Endodermal cell (in vitro differentiated cells): ENCODE data around the gene MIDN. TPM values are rescaled to one million over a fixed set of nuclear protein-coding genes. Genes with fewer than 3 reads are reported as not detected.

ENCODE experiments used
- DNase-seq: peaks from one replicate; pipeline ENCODE4 v3.0.0-alpha.2; 2017
- H3K27ac ChIP-seq: 2 replicates; pipeline ENCODE4 v1.5.1; 2013; ENCODE audit warnings: mild to moderate bottlenecking, low read depth, low read length, moderate library complexity
- H3K27me3 ChIP-seq: 2 replicates; pipeline ENCODE4 v1.6.1; 2013; ENCODE audit warnings: mild to moderate bottlenecking, low read length, moderate library complexity; ENCODE audit not compliant: insufficient read depth, control insufficient read depth, poor library complexity, severe bottlenecking
- H3K36me3 ChIP-seq: 2 replicates; pipeline ENCODE4 v1.7.0; 2013; ENCODE audit warnings: mild to moderate bottlenecking, low read length, moderate library complexity; ENCODE audit not compliant: control insufficient read depth, insufficient read depth
- H3K4me1 ChIP-seq: one replicate; pipeline ENCODE4 v1.7.0; 2013; ENCODE audit warnings: low read length; ENCODE audit not compliant: control insufficient read depth, insufficient read depth
- H3K4me3 ChIP-seq: 2 replicates; pipeline ENCODE4 v1.5.1; 2013; ENCODE audit warnings: mild to moderate bottlenecking, low read length, moderate library complexity
- H3K9ac ChIP-seq: 2 replicates; pipeline ENCODE4 v1.6.1; 2013; ENCODE audit warnings: mild to moderate bottlenecking, low read length, moderate library complexity; ENCODE audit not compliant: poor library complexity, severe bottlenecking; ENCODE audit errors: extremely low read depth
- H3K9me3 ChIP-seq: 2 replicates; pipeline ENCODE4 v1.6.1; 2013; ENCODE audit warnings: mild to moderate bottlenecking, low read length, moderate library complexity; ENCODE audit not compliant: control insufficient read depth
- H3K27ac Mint-ChIP-seq: 2 replicates; pipeline ENCODE4 v1.8.0; 2020; ENCODE audit warnings: mixed read lengths
- H3K27me3 Mint-ChIP-seq: 2 replicates; pipeline ENCODE4 v1.8.0; 2021; ENCODE audit warnings: mild to moderate bottlenecking, mixed read lengths; ENCODE audit not compliant: insufficient read depth
- H3K36me3 Mint-ChIP-seq: 2 replicates; pipeline ENCODE4 v1.8.0; 2020; ENCODE audit warnings: low read depth, mixed read lengths
- H3K4me1 Mint-ChIP-seq: 2 replicates; pipeline ENCODE4 v1.8.0; 2020; ENCODE audit warnings: mixed read lengths
- H3K4me3 Mint-ChIP-seq: 2 replicates; pipeline ENCODE4 v1.8.0; 2020; ENCODE audit warnings: mild to moderate bottlenecking, moderate library complexity, mixed read lengths
- H3K9me3 Mint-ChIP-seq: 2 replicates; pipeline ENCODE4 v1.8.0; 2020; ENCODE audit warnings: mild to moderate bottlenecking, mixed read lengths
- WGBS, 2 experiments: methylation state at CpG; one replicate each; pipeline versions ENCODE4 v1.1.5 to v1.1.7; 2013; ENCODE audit warnings: missing lambda C conversion rate in 2 of 2, mixed read lengths in 1 of 2; ENCODE audit not compliant: insufficient coverage in 1 of 2, insufficient read length in 1 of 2; 5-methylcytosine and 5-hydroxymethylcytosine counted together
- total RNA-seq, 2 donors: library from RNA; stranded (reverse); fragmentation: NEBNext Ultra II Directional in 1 of 2; extraction: Animal tissue kit (Norgen Biotek cat#: 25700) in 1 of 2; gene quantifications; 2 replicates in 1 of 2; 3 replicates in 1 of 2; pipeline ENCODE4 v1.2.1, GENCODE V29; 2021
- TF ChIP-seq, protein P1 (sequence below): fragments of 200-600 bp; sonication (generic); conservative IDR thresholded peaks from 2 replicates; pipeline ENCODE4 v1.5.0; 2021; ENCODE audit warnings: antibody characterized with exemption, mild to moderate bottlenecking

Gene MIDN
- total RNA-seq, 2 donors from 2014 or later: 183 to 185 TPM

DNA sequence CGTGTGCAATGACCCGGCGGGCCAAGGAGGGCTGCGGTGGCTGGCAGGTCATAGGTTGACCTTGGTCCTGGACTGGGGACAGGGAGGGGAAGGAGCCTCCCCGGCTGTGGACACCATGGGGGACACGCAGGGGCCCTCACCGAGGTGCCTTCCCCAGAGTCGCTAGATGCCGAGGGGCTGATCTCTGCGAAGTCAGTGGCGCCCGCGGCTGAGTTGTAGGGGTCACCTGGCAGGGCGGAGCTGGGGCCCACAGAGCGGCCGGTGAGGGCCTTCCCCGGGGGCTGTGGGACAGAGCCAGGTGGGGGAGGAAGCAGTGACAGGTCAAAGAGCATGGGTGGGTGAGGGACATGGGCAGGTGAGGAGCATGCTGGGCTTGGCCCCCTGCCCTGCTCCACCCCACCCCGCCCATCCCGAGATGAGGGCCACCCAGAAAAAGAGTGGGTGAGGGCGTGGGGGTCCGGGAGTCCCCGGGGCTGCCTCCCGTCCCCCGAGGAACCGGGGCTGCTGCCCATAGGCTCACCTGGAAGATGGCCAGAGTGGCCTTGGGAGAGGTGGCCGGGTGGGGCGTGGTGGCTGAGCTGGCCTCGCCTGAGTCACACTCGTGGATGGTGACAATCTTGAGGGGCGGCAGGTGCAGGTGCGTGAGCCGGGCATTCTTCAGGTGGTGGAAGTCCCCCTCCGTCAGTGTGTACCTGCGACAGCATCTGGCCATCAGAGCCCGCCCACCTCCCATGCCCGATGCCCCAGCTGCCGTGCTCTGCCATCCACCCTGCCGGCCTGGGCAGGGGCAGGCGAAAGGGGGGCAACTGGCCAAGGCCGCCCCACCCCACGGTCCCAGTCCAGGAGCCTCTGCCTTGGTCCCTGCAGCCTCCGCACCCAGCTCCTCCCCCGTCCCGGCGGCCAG lies 14.1 kb upstream of the MIDN start:
- H3K27ac Mint-ChIP-seq: no peak overlapping the region
- Histone ChIP-seq H3K9ac (no peak overlapping the region), H3K4me3 (no peak overlapping the region), H3K27ac (no peak overlapping the region), H3K9me3 (no peaks in the 10 kb centered on the region), H3K27me3 (no peaks in the 10 kb centered on the region), H3K4me1 (no peaks in the 10 kb centered on the region), H3K36me3 (peaks cover 10% of the 10 kb centered on the region)
- DNase-seq: no peak
- no peak overlapping the region for H3K4me3 Mint-ChIP-seq
- peaks cover 4% of the 10 kb centered on the region for H3K4me1 Mint-ChIP-seq
- H3K36me3 Mint-ChIP-seq: peaks cover 14% of the 10 kb centered on the region
- WGBS, 2 experiments: 94 to 96% methylated on average over 21 to 45 of the region's 45 CpGs
- TF ChIP-seq, protein P1, sequence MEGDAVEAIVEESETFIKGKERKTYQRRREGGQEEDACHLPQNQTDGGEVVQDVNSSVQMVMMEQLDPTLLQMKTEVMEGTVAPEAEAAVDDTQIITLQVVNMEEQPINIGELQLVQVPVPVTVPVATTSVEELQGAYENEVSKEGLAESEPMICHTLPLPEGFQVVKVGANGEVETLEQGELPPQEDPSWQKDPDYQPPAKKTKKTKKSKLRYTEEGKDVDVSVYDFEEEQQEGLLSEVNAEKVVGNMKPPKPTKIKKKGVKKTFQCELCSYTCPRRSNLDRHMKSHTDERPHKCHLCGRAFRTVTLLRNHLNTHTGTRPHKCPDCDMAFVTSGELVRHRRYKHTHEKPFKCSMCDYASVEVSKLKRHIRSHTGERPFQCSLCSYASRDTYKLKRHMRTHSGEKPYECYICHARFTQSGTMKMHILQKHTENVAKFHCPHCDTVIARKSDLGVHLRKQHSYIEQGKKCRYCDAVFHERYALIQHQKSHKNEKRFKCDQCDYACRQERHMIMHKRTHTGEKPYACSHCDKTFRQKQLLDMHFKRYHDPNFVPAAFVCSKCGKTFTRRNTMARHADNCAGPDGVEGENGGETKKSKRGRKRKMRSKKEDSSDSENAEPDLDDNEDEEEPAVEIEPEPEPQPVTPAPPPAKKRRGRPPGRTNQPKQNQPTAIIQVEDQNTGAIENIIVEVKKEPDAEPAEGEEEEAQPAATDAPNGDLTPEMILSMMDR: no peak
- no peaks in the 10 kb centered on the region for H3K9me3 Mint-ChIP-seq
- H3K27me3 Mint-ChIP-seq: no peaks in the 10 kb centered on the region

DNA sequence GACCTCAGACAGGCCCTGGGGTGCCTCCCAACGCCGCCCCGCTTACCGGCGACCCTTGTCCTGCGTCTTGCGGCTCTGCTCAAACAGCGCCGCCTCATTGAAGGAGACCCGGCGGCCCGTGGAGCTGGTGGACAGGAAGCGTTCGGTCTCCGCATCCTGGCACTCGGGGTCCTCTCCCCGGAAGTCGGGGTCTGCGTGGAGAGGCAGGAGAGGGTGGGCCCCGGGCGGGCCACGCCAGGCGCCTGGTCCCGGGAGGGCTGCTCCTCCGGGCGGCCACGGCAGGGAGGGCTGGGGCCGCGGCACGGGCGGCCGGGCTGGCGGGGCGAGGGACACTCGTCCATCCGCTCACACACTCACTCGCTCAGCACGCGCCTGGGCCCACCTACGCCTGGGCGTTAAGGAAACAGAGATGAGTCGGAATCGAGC lies 13.4 kb upstream of the MIDN start:
- TF ChIP-seq, protein P1: no peak
- peaks cover 10% of the 10 kb centered on the region for H3K36me3 ChIP-seq
- H3K27ac ChIP-seq: no peak overlapping the region
- H3K9ac ChIP-seq: no peak overlapping the region
- Mint-ChIP-seq H3K27ac (no peak overlapping the region), H3K4me3 (no peak overlapping the region), H3K4me1 (peaks cover 6% of the 10 kb centered on the region), H3K36me3 (peaks cover 14% of the 10 kb centered on the region), H3K27me3 (no peaks in the 10 kb centered on the region), H3K9me3 (no peaks in the 10 kb centered on the region)
- WGBS, 2 experiments: 95 to 96% methylated on average over 37 to 43 of the region's 43 CpGs
- no peaks in the 10 kb centered on the region for H3K4me1 ChIP-seq
- H3K9me3 ChIP-seq: no peaks in the 10 kb centered on the region
- H3K4me3 ChIP-seq: no peak overlapping the region
- H3K27me3 ChIP-seq: no peaks in the 10 kb centered on the region
- no peak for DNase-seq

DNA sequence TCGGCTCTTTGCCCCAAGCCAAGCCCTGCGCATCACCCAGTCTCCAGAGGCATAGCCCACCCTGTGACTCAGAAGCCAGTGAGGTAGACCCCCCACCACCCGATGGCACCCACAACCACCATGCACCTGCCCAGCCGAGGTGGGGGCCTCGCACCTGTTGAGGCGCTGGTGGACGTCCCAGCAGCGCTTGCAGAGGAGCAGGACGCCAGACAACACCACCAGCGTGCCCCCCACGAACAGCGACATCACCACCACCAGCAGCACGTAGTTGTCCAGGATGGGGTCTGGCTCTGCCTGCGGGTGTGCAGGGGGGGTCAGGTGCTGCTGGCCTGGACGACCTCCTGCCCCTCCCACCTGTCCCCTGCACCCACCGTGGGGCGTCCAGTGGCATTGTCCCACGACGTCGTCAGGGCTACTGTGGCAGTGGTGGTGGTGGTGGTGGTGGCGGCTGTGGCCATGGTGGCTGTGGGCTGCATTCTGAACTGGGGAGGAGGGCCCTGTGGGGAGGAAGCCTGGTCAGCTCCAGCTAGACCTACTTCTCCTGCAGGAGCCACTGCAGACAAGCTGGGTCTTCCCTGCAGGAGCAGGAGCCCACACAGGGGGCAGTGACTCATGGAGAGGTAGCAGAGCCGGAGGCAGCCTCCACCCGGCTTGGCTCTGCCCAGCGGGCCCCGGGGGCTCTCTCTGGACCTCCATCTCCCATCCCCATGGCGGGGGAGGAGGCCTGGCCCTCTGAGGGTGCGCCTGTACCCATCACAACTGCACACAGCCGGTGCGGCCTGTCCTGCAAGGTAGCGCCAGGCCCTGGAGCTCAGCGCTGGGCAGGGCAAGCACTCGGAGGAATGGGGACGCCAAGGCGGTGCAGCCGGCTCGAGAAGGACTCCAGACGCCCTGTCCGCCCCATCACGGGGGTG lies 12.5 kb upstream of the MIDN start:
- WGBS, 2 experiments: 90 to 96% methylated on average over 11 to 36 of the region's 39 CpGs
- H3K4me1 Mint-ChIP-seq: peaks cover 6% of the 10 kb centered on the region
- no peaks in the 10 kb centered on the region for H3K9me3 ChIP-seq
- no peaks in the 10 kb centered on the region for H3K4me1 ChIP-seq
- no peak overlapping the region for H3K9ac ChIP-seq
- H3K36me3 ChIP-seq: peaks cover 10% of the 10 kb centered on the region
- peak overlapping the region; percentile 67 for H3K4me3 ChIP-seq
- peaks cover 14% of the 10 kb centered on the region for H3K36me3 Mint-ChIP-seq
- TF ChIP-seq, protein P1: no peak
- peak overlapping the region; percentile 85 for H3K27ac ChIP-seq
- no peak for DNase-seq
- H3K27me3 Mint-ChIP-seq: no peaks in the 10 kb centered on the region
- no peaks in the 10 kb centered on the region for H3K27me3 ChIP-seq
- no peak overlapping the region for H3K27ac Mint-ChIP-seq
- no peaks in the 10 kb centered on the region for H3K9me3 Mint-ChIP-seq
- peak overlapping the region; percentile 60 for H3K4me3 Mint-ChIP-seq
